HEK293 (cell line): Measurements from ENCODE around the gene TADA2B.

ENCODE experiments used
- CTCF ChIP-seq: fragments of 450-650 bp; formaldehyde crosslinking; IDR thresholded peaks from 2 replicates; pipeline ENCODE4 v1.5.1; 2016; ENCODE audit warnings: missing biosample characterization, missing genetic modification characterization
- PRDM10 ChIP-seq: fragments of 450-650 bp; formaldehyde crosslinking; IDR thresholded peaks from 2 replicates; pipeline ENCODE4 v1.5.1; 2016; ENCODE audit warnings: missing biosample characterization, missing genetic modification characterization
- REST ChIP-seq: fragments of 450-650 bp; formaldehyde crosslinking; IDR thresholded peaks from 2 replicates; pipeline ENCODE4 v1.5.1; 2016; ENCODE audit warnings: missing biosample characterization, missing genetic modification characterization
- SP2 ChIP-seq: fragments of 450-650 bp; formaldehyde crosslinking; IDR thresholded peaks from 2 replicates; pipeline ENCODE4 v1.5.1; 2016; ENCODE audit warnings: missing biosample characterization, missing genetic modification characterization
- ZBTB17 ChIP-seq: fragments of 450-650 bp; formaldehyde crosslinking; IDR thresholded peaks from 2 replicates; pipeline ENCODE4 v1.5.1; 2016; ENCODE audit warnings: missing biosample characterization, missing genetic modification characterization
- ZNF16 ChIP-seq: fragments of 450-650 bp; formaldehyde crosslinking; IDR thresholded peaks from 2 replicates; pipeline ENCODE4 v1.5.1; 2016; ENCODE audit warnings: low read depth, missing biosample characterization, missing genetic modification characterization
- ZNF184 ChIP-seq: fragments of 450-650 bp; IDR thresholded peaks from 2 replicates; pipeline ENCODE4 v1.5.1; 2018; ENCODE audit warnings: missing biosample characterization, mild to moderate bottlenecking, missing genetic modification characterization
- ZNF350 ChIP-seq: fragments of 450-650 bp; formaldehyde crosslinking; IDR thresholded peaks from 2 replicates; pipeline ENCODE4 v1.5.0; 2017; ENCODE audit warnings: missing biosample characterization, mild to moderate bottlenecking, missing genetic modification characterization
- ZNF555 ChIP-seq: fragments of 450-650 bp; formaldehyde crosslinking; conservative IDR thresholded peaks from 2 replicates; pipeline ENCODE4 v1.5.1; 2017; ENCODE audit warnings: missing biosample characterization, mild to moderate bottlenecking, missing genetic modification characterization, inconsistent platforms
- ZNF624 ChIP-seq: fragments of 450-650 bp; formaldehyde crosslinking; IDR thresholded peaks from 2 replicates; pipeline ENCODE4 v1.5.1; 2017; ENCODE audit warnings: missing biosample characterization, missing genetic modification characterization
- ZNF629 ChIP-seq: fragments of 450-650 bp; formaldehyde crosslinking; IDR thresholded peaks from 2 replicates; pipeline ENCODE4 v1.5.1; 2017; ENCODE audit warnings: missing biosample characterization, missing genetic modification characterization
- ZNF677 ChIP-seq: fragments of 450-650 bp; IDR thresholded peaks from 2 replicates; pipeline ENCODE4 v1.5.0; 2018; ENCODE audit warnings: missing biosample characterization, mild to moderate bottlenecking, missing genetic modification characterization, moderate library complexity
- ZSCAN23 ChIP-seq: fragments of 450-650 bp; formaldehyde crosslinking; IDR thresholded peaks from 2 replicates; pipeline ENCODE4 v1.5.1; 2016; ENCODE audit warnings: missing biosample characterization, missing genetic modification characterization
- TF ChIP-seq, protein P1 (sequence below): fragments of 450-650 bp; formaldehyde crosslinking; IDR thresholded peaks from 2 replicates; pipeline ENCODE4 v1.5.1; 2016; ENCODE audit warnings: missing biosample characterization, missing genetic modification characterization

- no peak for TF ChIP-seq CTCF (tag by site-specific recombination)
- TF ChIP-seq, protein P1, sequence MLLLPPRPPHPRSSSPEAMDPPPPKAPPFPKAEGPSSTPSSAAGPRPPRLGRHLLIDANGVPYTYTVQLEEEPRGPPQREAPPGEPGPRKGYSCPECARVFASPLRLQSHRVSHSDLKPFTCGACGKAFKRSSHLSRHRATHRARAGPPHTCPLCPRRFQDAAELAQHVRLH (tag by site-specific recombination) = no peak
- no peak for TF ChIP-seq ZNF16 (tag by site-specific recombination)
- TF ChIP-seq REST = no peak
- no peak for TF ChIP-seq SP2
- TF ChIP-seq ZNF350 (tag by site-specific recombination) = no peak
- no peak for TF ChIP-seq ZSCAN23 (tag by site-specific recombination)
- TF ChIP-seq ZNF184 (tag by site-specific recombination) = no peak
- TF ChIP-seq PRDM10 (tag by site-specific recombination) = no peak
- TF ChIP-seq ZNF624 = no peak
- TF ChIP-seq ZNF677 (tag by site-specific recombination) = no peak
- no peak for TF ChIP-seq ZNF555
- TF ChIP-seq ZBTB17 (tag by site-specific recombination) = no peak
- TF ChIP-seq ZNF629 = no peak
Observed at GRCh38 chr4:7062816-7063215, 19.6 kb downstream of the TADA2B start.
